NK-92 (cell line): ENCODE results near the gene CTRB1.
"Not testable (repeated sequence)": the region's sequence is repeated elsewhere in the genome, so short reads cannot be mapped to it uniquely, and the experiment has no call there.

Source experiments
- DNase-seq: peaks from one replicate; lab custom pipeline; 2025; ENCODE audit not compliant: unreplicated experiment; lab: John Stamatoyannopoulos, UW

The CTRB1 gene

DNA sequence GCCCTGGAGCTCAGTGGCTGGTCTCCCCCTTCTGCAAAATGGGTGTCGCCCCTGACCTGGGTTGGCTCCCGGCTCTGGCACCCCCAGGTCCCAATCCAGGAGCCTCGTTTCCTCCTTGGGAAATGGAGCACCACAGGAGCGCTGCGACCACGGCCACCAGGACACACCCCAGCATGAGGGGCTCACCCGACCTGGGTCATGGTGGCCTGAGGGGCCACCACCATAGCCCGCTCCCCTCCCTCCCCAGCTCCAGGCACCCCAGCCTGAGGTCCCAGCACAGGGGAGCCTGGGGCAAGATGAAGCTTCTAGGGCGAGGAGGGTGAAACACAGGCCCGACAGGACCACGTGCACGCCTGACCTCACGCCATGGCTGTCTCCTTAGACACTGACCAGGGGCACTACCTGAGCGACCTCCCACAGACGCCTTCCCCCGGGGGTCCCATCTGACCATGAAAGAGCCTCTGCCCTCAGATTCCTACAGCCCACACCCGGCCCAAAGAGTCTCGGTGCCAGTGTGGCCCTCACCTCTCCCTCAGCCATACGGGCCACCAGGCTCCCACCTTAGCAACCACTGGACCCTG is 20.8 kb downstream of the CTRB1 start:
- DNase-seq: no peak

DNA sequence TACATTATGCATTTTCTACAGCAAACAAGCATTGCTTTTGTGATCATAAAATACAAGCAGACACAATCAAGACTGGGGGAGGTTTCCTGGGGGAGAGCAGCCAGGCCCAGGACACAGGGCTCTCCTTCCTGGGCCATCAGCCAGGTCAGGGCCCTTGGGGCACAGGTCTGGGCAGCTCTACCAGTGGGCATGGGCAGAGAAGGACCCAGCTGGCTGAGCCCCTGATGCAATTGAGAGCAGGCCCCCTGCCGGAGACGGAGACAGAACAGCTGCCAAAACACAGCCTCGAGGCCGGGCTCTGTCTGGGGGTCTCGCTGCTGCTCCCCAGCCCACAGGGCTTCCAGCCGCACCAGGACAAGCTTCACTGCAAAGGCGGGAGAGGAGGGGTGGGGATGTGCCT is 21.8 kb downstream of the CTRB1 start:
- DNase-seq: not testable (repeated sequence)

DNA sequence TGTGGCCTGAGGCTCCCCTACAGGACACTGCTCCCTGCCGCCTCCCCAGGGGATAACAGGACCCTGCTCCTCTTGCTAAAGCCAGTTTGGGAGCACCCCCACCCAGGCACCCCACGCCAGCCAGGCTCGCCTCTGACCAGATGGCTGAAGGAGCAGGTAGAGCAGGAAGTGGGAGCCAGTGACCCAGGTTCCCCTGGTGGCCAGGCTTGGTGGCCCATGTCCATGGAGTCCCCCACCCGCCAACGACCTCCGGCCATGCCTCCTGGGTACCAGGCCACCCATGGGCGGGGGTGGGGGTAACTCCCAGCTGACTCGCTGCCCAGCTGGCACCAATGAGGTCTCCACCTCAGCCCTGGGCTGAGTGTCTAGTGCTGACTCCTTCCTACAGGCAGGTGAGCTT is 22.6 kb downstream of the CTRB1 start:
- no peak for DNase-seq

DNA sequence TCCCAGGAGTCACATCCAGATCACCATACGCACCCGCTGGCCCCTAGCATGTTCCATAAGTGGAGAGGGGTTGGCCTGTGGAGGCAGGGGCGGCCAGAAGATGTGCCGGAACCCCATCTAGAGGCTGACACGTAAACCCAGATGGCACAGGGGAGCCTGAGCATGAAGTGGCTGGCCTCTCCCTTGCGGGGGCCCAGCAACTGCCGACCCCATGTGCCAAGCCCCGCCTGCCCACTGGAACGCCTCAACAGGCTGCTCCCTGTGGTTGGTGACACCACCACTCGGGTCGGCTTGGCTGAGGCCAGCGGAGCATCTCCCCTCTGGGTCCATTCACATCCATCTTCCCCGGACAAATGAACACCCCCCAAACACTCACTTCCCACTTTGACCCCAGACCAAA is 23.2 kb downstream of the CTRB1 start:
- DNase-seq: no peak

DNA sequence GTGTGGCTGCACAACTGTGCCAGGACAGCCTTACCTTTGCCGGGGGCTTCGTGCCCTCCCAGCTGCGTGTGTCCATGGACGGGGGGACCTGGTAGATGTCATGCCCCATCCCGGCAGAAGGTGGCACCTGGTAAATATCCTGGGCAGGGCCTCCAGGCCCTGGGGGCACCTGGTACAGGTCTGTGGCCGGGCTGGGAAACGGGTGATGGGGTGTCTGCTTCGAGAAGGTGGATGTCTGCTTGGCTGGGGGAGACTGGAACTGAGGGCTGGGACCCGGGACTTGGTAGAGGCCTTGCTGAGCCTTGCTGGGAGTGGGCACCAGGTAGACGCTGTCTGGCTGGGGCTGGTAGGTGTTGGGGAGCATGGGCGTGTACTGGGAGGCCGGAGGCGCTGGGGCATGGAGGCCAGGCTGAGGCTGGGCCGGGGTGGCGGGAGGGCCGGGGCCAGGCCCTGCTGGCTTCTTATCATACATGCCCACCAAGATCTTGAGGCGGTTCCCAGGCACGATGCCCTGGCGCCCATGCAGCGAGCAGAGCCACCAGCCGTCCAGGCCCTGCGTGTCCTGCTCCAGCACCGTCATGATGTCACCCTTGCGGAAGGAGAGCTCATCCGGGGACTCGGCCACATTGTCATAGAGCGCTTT is 23.8 kb downstream of the CTRB1 start:
- DNase-seq: not testable (repeated sequence)

GRCh38 chr16:75243667-75244224 is 25.0 kb downstream of the CTRB1 start:
- DNase-seq: no peak

- DNase-seq: no peak
These were observed 25.5 kb downstream of the CTRB1 start for GRCh38 chr16:75244225-75244809.

- DNase-seq: no peak
These were observed 26.3 kb downstream of the CTRB1 start for GRCh38 chr16:75244844-75245758.

DNA sequence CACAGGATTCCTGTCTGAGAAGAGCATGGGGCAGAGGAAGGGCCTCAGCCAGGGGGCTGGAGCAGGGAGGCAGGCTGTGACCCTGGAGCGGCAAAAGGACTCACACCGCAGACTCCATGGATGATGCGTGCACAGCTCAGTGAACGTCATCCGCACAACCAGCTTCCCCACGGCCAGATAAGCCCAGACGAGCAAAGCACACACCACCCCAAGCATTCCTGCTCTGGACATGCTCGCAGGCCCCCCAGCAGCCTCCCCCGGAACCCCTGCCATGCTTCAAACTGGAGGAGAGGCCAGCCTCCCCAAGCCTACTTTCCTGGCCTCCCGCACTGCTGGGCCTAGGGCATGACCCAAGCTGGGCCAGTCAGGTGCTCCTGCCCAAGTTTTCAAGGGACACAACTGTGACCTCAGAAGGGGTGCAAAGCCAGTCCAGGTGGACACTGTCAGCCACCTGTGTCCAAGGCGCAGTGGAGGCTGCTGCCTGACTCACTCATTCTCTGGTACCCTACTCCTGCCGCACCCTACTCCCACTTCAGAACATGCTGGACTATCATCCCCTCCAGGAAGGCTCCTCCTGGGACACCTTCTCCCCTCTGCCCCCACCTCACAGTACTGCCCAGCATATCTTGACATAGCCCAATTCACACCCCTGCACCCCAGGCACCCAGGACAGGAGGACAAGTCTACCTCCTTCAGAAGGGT is 27.9 kb downstream of the CTRB1 start:
- DNase-seq: no peak

DNA sequence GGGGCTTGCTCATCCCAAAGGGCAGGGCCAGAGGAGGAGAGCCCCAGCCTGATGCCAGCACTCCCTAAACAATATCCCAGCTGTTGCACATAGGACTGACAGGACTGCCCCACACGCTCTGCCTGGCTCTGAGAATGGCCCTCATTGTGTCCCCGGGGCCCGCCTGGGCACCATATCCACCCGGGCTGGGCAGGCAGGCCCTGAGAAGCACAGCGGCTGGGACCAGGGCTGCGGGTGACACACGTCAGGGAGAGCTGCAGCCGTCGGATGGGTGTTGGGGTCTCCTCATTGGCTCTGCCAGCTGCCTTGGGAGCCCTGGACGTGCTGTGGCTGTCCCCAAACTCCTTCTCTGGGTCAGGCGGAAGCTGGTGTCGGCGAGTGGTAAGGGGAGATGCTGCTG is 28.5 kb downstream of the CTRB1 start:
- DNase-seq: no peak

GRCh38 chr16:75248142-75248535 is 29.4 kb downstream of the CTRB1 start:
- no peak for DNase-seq

DNA sequence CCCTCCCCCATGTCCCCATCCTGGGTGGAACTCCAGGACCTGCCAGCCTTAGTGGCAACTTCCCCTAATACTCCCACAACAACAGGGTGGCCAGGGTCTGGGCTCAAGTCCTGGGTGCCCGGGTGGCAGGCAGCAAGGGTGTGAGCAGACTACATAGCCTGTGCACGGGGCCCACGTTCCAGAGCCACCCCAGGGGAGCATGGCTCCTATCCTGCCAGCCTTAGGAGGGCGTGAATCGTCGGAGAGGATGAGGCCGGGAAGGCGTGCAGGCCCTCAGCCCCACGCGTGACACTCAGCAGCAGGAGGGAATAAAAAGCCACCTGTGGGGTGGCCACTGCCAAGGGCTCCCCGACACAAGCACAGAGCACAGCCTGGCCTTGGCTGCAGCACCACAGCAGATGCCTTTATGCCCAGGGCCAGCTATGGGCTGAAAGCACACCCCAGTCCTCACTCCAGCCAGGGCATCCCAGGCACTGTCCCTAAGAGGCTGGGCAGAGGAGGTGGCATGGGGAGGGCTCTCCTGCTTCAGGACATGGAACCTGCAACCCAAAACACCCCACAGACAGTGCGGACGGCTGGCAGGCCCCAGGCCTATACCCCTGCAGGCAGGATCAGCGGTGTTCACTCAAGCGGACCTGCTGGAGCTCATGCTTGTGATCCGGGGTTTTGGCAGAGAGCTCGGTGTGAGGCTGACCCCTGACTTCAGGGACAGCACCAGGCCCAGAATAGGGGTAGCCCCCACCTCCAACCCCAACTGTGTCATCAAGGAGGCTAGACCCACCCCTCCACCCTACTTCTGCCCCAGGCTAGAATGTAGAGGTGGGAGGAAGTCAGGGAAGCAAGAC is 30.0 kb downstream of the CTRB1 start:
- no peak for DNase-seq

- DNase-seq: no peak
These were observed 30.7 kb downstream of the CTRB1 start for GRCh38 chr16:75249441-75249840.

DNA sequence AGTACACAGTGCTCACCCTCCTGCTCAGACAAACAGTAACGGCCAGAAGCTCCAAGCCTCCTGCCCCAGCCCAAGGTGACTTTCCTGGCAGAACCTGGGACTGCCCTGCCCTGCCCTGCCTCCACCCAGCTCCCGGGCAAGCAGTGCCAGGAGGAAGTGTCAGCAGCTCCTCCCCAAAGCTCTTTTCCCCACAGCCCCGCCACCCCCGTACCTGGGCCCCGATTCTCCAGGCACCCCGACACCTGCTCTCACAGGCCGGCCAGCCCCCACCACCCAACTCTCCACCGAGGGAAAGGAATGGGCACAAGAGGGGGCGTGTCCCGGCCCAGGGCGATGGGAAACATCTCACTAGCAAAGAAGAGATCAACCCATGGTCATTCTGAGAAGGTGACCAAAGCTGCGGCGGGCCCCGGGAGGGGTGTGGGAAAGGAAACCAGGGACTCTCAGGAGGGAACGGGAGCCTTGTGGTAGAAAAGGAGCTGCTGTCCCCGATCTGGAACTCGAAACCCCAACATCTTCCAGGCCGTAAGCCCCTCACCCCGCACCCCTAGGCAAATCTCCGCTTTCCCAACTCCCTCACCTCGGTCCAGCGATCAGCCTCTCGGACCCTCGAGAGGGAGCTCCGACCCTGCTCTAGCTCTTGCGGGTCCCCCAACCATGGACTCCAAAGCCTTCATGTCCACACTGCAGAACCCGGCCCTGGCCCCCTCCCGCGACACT is 31.5 kb downstream of the CTRB1 start:
- DNase-seq: no peak

DNA sequence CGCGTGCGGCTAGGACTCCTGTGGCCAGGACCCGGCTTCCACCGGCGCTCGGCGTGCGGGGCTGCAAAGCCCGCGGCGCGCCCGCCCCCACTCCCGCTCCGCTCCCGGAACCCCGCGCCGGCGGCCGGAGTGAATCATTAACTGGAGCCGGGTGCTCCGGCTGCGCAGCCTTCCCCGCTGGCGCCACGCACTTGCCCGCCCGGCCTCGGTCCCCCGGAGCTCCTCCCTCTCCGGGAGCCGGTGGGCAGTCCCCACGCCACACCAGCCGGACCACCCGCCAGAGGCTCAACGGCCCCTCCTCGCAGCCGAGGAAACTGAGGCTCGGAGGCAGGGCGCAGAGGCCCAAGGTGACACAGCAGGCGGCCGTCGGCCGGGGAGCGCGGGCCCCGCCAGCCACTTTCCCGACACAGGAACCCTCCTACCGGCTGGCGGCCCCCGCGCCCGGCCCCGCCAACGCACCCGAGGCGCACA is 32.1 kb downstream of the CTRB1 start:
- no peak for DNase-seq

GRCh38 chr16:75251280-75252048 is 32.7 kb downstream of the CTRB1 start, which contains the start of gene BCAR1:
BCAR1 (minus strand) TSS chr16:75251624; CDS start chr16:75251482, 142 bp downstream.
- DNase-seq: no peak

GRCh38 chr16:75252049-75252864 is 33.5 kb downstream of the CTRB1 start:
- no peak for DNase-seq
